GM12878 (cell line): ENCODE measurements around the gene CLRN1. TPM values are rescaled to one million over a fixed set of nuclear protein-coding genes. Genes with fewer than 3 reads are reported as not detected.

Experiments
- ATAC-seq: fragments of 200-7000 bp; cut with Tn5 transposase; 3 replicates; pipeline ENCODE4 v1.9.1; 2020; ENCODE audit warnings: mild to moderate bottlenecking, moderate library complexity
- BruUV-seq: library from RNA; stranded (reverse); fragments of 400-500 nt; replicated peaks from 2 replicates; lab custom pipeline; 2021; lab: Mats Ljungman, UMichigan
- CTCF ChIA-PET: fragments of 300-600 bp; sonication (Branson Sonifier 250); formaldehyde crosslinking; extraction: SDS; loops from one replicate; lab custom pipeline; 2021; ENCODE audit warnings: inconsistent platforms; lab: Yijun Ruan, JAX
- POLR2A ChIA-PET: fragments of 350-600 bp; formaldehyde crosslinking; extraction: SDS; loops from one replicate; lab custom pipeline; 2021; ENCODE audit warnings: inconsistent platforms; lab: Charles Lee
- RAD21 ChIA-PET: fragments of 300-600 bp; sonication (Branson Sonifier 250); formaldehyde crosslinking; loops from one replicate; lab custom pipeline; 2023; ENCODE audit warnings: antibody characterized with exemption; ENCODE audit not compliant: unreplicated experiment; lab: Charles Lee
- SMC1A ChIA-PET: fragments of 300-600 bp; sonication (Branson Sonifier 250); formaldehyde crosslinking; loops from one replicate; lab custom pipeline; 2023; ENCODE audit not compliant: unreplicated experiment, uncharacterized antibody; lab: Charles Lee
- DNase-seq: peaks from one replicate; pipeline ENCODE4 v3.0.0-alpha.2; 2011; ENCODE audit warnings: low read depth, low spot score
- FAIRE-seq: peaks from 3 replicates; lab custom pipeline; 2011; peaks lifted over from hg19 to GRCh38; lab: Jason Lieb, UNC
- H2AFZ ChIP-seq: 2 replicates; pipeline ENCODE4 v1.6.0; 2011; ENCODE audit warnings: low read depth, low read length, control low read depth; ENCODE audit not compliant: control insufficient read depth
- H3K27ac ChIP-seq: 2 replicates; pipeline ENCODE4 v1.5.1; 2011; ENCODE audit warnings: control low read depth; ENCODE audit not compliant: control insufficient read depth, insufficient read depth
- H3K27me3 ChIP-seq, 2 experiments: replicated peaks in 1 of 2; 2 replicates each; pipeline versions ENCODE4 v1.6.0 to v1.6.1; 2011; ENCODE audit warnings: low read length in 1 of 2; ENCODE audit not compliant: control insufficient read depth in 2 of 2, insufficient read depth in 2 of 2
- H3K36me3 ChIP-seq, 2 experiments: 2 replicates each; pipeline ENCODE4 v1.5.1; 2011; ENCODE audit warnings: low read length in 1 of 2; ENCODE audit not compliant: control insufficient read depth in 2 of 2, insufficient read depth in 2 of 2
- H3K4me1 ChIP-seq: 2 replicates; pipeline ENCODE4 v1.6.1; 2011; ENCODE audit warnings: mild to moderate bottlenecking, low read length, moderate library complexity, mixed read lengths; ENCODE audit not compliant: control insufficient read depth, insufficient read depth
- H3K4me2 ChIP-seq: 2 replicates; pipeline ENCODE4 v1.6.0; 2011; ENCODE audit warnings: control low read depth; ENCODE audit not compliant: control insufficient read depth, insufficient read depth
- H3K4me3 ChIP-seq: fragments of 200-600 bp; sonication (generic); 2 replicates; pipeline ENCODE4 v1.5.1; 2016
- H3K79me2 ChIP-seq: 2 replicates; pipeline ENCODE4 v1.6.0; 2011; ENCODE audit warnings: low read length; ENCODE audit not compliant: control insufficient read depth, insufficient read depth
- H3K9ac ChIP-seq: 2 replicates; pipeline ENCODE4 v1.8.0; 2011; ENCODE audit warnings: low read length, control low read depth, mixed read lengths; ENCODE audit not compliant: control insufficient read depth, insufficient read depth
- H3K9me3 ChIP-seq: replicated peaks from 3 replicates; pipeline ENCODE4 v1.5.1; 2011; ENCODE audit warnings: mild to moderate bottlenecking, low read length; ENCODE audit not compliant: control insufficient read depth, insufficient read depth
- H4K20me1 ChIP-seq: 2 replicates; pipeline ENCODE4 v1.6.0; 2011; ENCODE audit not compliant: control insufficient read depth, insufficient read depth
- ATF3 ChIP-seq: IDR thresholded peaks from 2 replicates; pipeline ENCODE4 v1.6.1; 2011; ENCODE audit warnings: low read depth, mild to moderate bottlenecking, low read length, moderate library complexity, borderline replicate concordance; ENCODE audit errors: extremely low read depth
- EGR1 ChIP-seq, 2 experiments: IDR thresholded peaks; 1 replicate in 1 of 2; 2 replicates in 1 of 2; pipeline ENCODE4 v1.6.1; 2011 to 2012; ENCODE audit warnings: low read depth in 2 of 2, low read length in 2 of 2, borderline replicate concordance in 1 of 2, mild to moderate bottlenecking in 1 of 2, moderate library complexity in 1 of 2
- GATAD2B ChIP-seq: fragments of 450-650 bp; conservative IDR thresholded peaks from 2 replicates; pipeline ENCODE4 v1.6.1; 2017; ENCODE audit warnings: low read depth, mild to moderate bottlenecking, moderate library complexity
- IKZF2 ChIP-seq, 2 experiments: fragments of 450-650 bp; IDR thresholded peaks; 2 replicates each; pipeline ENCODE4 v1.6.1; 2017; ENCODE audit warnings: mild to moderate bottlenecking in 2 of 2, moderate library complexity in 2 of 2
- JUND ChIP-seq: IDR thresholded peaks from 2 replicates; pipeline ENCODE4 v1.6.1; 2012; ENCODE audit warnings: low read depth, mild to moderate bottlenecking, low read length, improper control_type of control experiment, moderate library complexity
- NBN ChIP-seq: fragments of 450-650 bp; IDR thresholded peaks from 2 replicates; pipeline ENCODE4 v1.6.1; 2016
- NKRF ChIP-seq: fragments of 450-650 bp; conservative IDR thresholded peaks from 2 replicates; pipeline ENCODE4 v1.6.1; 2017; ENCODE audit warnings: mild to moderate bottlenecking, moderate library complexity
- PAX8 ChIP-seq: fragments of 450-650 bp; IDR thresholded peaks from 2 replicates; pipeline ENCODE4 v1.6.1; 2017; ENCODE audit warnings: mild to moderate bottlenecking, moderate library complexity
- POLR2A ChIP-seq: IDR thresholded peaks from 2 replicates; pipeline ENCODE4 v1.6.1; 2011; ENCODE audit warnings: low read depth, mild to moderate bottlenecking, low read length
- RAD21 ChIP-seq: IDR thresholded peaks from 2 replicates; pipeline ENCODE4 v1.6.1; 2011; ENCODE audit warnings: mild to moderate bottlenecking, low read depth, low read length, moderate library complexity; ENCODE audit not compliant: insufficient read depth
- TARDBP ChIP-seq: IDR thresholded peaks from 2 replicates; pipeline ENCODE4 v1.6.1; 2016; ENCODE audit warnings: borderline replicate concordance
- TCF3 ChIP-seq: IDR thresholded peaks from 2 replicates; pipeline ENCODE4 v1.6.1; 2012; ENCODE audit warnings: low read depth, mild to moderate bottlenecking, low read length, borderline replicate concordance; ENCODE audit not compliant: insufficient read depth
- YBX1 ChIP-seq: fragments of 450-650 bp; IDR thresholded peaks from 2 replicates; pipeline ENCODE4 v1.6.1; 2016; ENCODE audit warnings: antibody characterized with exemption
- ZNF384 ChIP-seq: IDR thresholded peaks from 2 replicates; pipeline ENCODE4 v1.6.1; 2012; ENCODE audit warnings: low read depth, mild to moderate bottlenecking, low read length, improper control_type of control experiment, borderline replicate concordance
- WGBS: methylation state at CpG from one replicate; pipeline ENCODE4 v1.1.6; 2016; ENCODE audit warnings: low lambda C conversion rate; ENCODE audit not compliant: insufficient replicate concordance, insufficient coverage; ENCODE audit errors: missing lambda C conversion rate; 5-methylcytosine and 5-hydroxymethylcytosine counted together
- in situ Hi-C: fragments of 300-500 bp; cut with MboI; formaldehyde crosslinking; loops from 9 replicates; pipeline ENCODE4 v1.14.3; 2018; ENCODE audit warnings: mixed read lengths
- intact Hi-C: fragments of 100-400 bp; cut with micrococcal nuclease; formaldehyde crosslinking; loops from one replicate; pipeline ENCODE4 v1.14.2; 2022; ENCODE audit not compliant: unreplicated experiment
- polyA plus RNA-seq, 11 experiments: library from polyadenylated mRNA; depleted of rRNA in 4 of 11; unstranded in 6 of 11; stranded (reverse) in 5 of 11; fragments of >200 nt; fragmentation: Nextera tagmentation in 4 of 11; fragmentation: Illumina TruSeq in 1 of 11; extraction: Ambion mirVana in 4 of 11; extraction: Trizol in 1 of 11; gene quantifications; 1 replicate in 1 of 11; 2 replicates in 10 of 11; pipeline versions ENCODE4 v1.2.1 to v1.2.3, GENCODE V29; 2011 to 2016; ENCODE audit warnings: inconsistent platforms in 2 of 11, missing spikeins in 2 of 11, low read depth in 1 of 11
- total RNA-seq, 4 experiments: library from RNA; depleted of rRNA in 3 of 4; stranded (reverse); fragments of >200 nt in 3 of 4; fragmentation: Illumina TruSeq in 1 of 4; extraction: Trizol in 1 of 4; gene quantifications; 2 replicates each; pipeline versions ENCODE4 v1.2.1 to v1.2.3, GENCODE V29; 2013 to 2021
- TF ChIP-seq, protein P1 (sequence below): fragments of 450-650 bp; IDR thresholded peaks from 2 replicates; pipeline ENCODE4 v1.6.1; 2016; ENCODE audit warnings: mild to moderate bottlenecking

CLRN1 gene
- total and polyA plus RNA-seq, 10 of the 15 experiments (the other 5 are each of a cell fraction or from before 2014, with no cell fraction given) = not detected

- Histone ChIP-seq H2AFZ (no peak overlapping the region), H3K79me2 (no peaks in the 10 kb centered on the region), H3K36me3 (no peaks in the 10 kb centered on the region), H3K9ac (no peak overlapping the region), H3K9me3 (no peaks in the 10 kb centered on the region), H3K4me2 (no peak overlapping the region), H3K27ac (no peak overlapping the region), H4K20me1 (no peaks in the 10 kb centered on the region), H3K4me3 (no peak overlapping the region), H3K27me3 (peaks cover 1 to 3% of the 10 kb centered on the region in 2 experiments; a peak in 1 of 4 replicates), H3K4me1 (no peaks in the 10 kb centered on the region; the same call in 1 of the 2 replicates)
- in situ Hi-C loops = no loop called here
- 72% methylated on average over 2 of the region's 2 CpGs for WGBS
- SMC1A ChIA-PET = interaction anchor here (0.6 kb wide), 1 partner anchor 225 kb away, joined by 3 read pairs; no protein-coding TSS in a partner anchor
- CTCF ChIA-PET = no interaction called here
- RAD21 ChIA-PET = no interaction called here
- FAIRE-seq = no peak
- POLR2A ChIA-PET = no interaction called here
- no peak for DNase-seq
- no peak for TF ChIP-seq NBN
- no peak for TF ChIP-seq EGR1 (IDR thresholded peaks at IDR 0.05; ENCODE audit: borderline replicate concordance in 1 of 2, low read depth in 2 of 2, low read length in 2 of 2)
- intact Hi-C loops = no loop called here
- BruUV-seq = no TSS peak
- no peak for ATAC-seq
These were observed 93.4 kb downstream of the CLRN1 start for GRCh38 chr3:150878996-150879575.

- Histone ChIP-seq H3K4me1 (no peaks in the 10 kb centered on the region; the same call in 1 of the 2 replicates), H3K4me2 (no peak overlapping the region), H3K27ac (no peak overlapping the region), H3K36me3 (no peaks in the 10 kb centered on the region), H3K27me3 (no peaks in the 10 kb centered on the region; a peak in 1 of 4 replicates), H3K9me3 (no peaks in the 10 kb centered on the region), H2AFZ (no peak overlapping the region), H4K20me1 (no peaks in the 10 kb centered on the region), H3K9ac (no peak overlapping the region), H3K4me3 (no peak overlapping the region), H3K79me2 (no peaks in the 10 kb centered on the region)
- POLR2A ChIA-PET = no interaction called here
- RAD21 ChIA-PET = no interaction called here
- no peak for FAIRE-seq
- CTCF ChIA-PET = no interaction called here
- SMC1A ChIA-PET = interaction anchor here (0.6 kb wide), 2 partner anchors 144 to 226 kb away, joined by 3 read pairs; no protein-coding TSS in a partner anchor
- intact Hi-C loops (no loop called here), in situ Hi-C loops (no loop called here)
- 86% methylated on average over 1 of the region's 1 CpG for WGBS
- no peak for DNase-seq
- BruUV-seq = no TSS peak
- ATAC-seq = no peak
- TF ChIP-seq NKRF = no peak
- no peak for TF ChIP-seq PAX8
- no peak for TF ChIP-seq POLR2A
- no peak for TF ChIP-seq ATF3
- no peak for TF ChIP-seq YBX1
- no peak for TF ChIP-seq GATAD2B
- TF ChIP-seq IKZF2 (IDR thresholded peaks at IDR 0.05) = no peak
- TF ChIP-seq TARDBP = no peak
- no peak for TF ChIP-seq RAD21
- TF ChIP-seq JUND = no peak
- TF ChIP-seq, protein P1, sequence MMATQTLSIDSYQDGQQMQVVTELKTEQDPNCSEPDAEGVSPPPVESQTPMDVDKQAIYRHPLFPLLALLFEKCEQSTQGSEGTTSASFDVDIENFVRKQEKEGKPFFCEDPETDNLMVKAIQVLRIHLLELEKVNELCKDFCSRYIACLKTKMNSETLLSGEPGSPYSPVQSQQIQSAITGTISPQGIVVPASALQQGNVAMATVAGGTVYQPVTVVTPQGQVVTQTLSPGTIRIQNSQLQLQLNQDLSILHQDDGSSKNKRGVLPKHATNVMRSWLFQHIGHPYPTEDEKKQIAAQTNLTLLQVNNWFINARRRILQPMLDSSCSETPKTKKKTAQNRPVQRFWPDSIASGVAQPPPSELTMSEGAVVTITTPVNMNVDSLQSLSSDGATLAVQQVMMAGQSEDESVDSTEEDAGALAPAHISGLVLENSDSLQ = no peak
- TF ChIP-seq ZNF384 = no peak
- no peak for TF ChIP-seq TCF3
These were observed 94.2 kb downstream of the CLRN1 start for GRCh38 chr3:150878290-150878689.
